Heart left ventricle (tissue), 16 donors: ENCODE data around the gene KIFAP3. TPM values are rescaled to one million over a fixed set of nuclear protein-coding genes. Genes with fewer than 3 reads are reported as not detected.

Source experiments
- ATAC-seq, 4 donors: fragments of 200-7000 bp; cut with Tn5 transposase; one replicate each; pipeline ENCODE4 v1.9.1; 2020 to 2022; ENCODE audit warnings: moderate library complexity in 4 of 4, mild to moderate bottlenecking in 3 of 4, moderate number of reproducible peaks in 1 of 4
- DNase-seq, 5 donors: peaks; one replicate each; pipeline ENCODE4 v3.0.0-alpha.2; 2020
- H3K27ac ChIP-seq, 12 donors: fragments of 200-600 bp; sonication (generic) in 4 of 12; one replicate each; pipeline versions ENCODE4 v1.5.0 to v1.8.0; 2016 to 2022; ENCODE audit warnings: mild to moderate bottlenecking in 2 of 12
- H3K27me3 ChIP-seq, 9 donors: fragments of 200-600 bp; sonication (generic) in 2 of 9; one replicate each; pipeline versions ENCODE4 v1.5.1 to v1.8.0; 2016 to 2022; ENCODE audit warnings: mild to moderate bottlenecking in 3 of 9
- H3K36me3 ChIP-seq, 9 donors: fragments of 200-600 bp; sonication (generic) in 2 of 9; one replicate each; pipeline versions ENCODE4 v1.5.0 to v1.8.0; 2018 to 2022; ENCODE audit warnings: mild to moderate bottlenecking in 2 of 9
- H3K4me1 ChIP-seq, 12 donors: fragments of 200-600 bp; sonication (generic) in 4 of 12; one replicate each; pipeline versions ENCODE4 v1.5.0 to v1.8.0; 2016 to 2022; ENCODE audit warnings: mild to moderate bottlenecking in 3 of 12
- H3K4me3 ChIP-seq, 12 donors: fragments of 200-600 bp; sonication (generic) in 4 of 12; one replicate each; pipeline versions ENCODE4 v1.5.0 to v1.8.0; 2017 to 2022; ENCODE audit warnings: mild to moderate bottlenecking in 9 of 12, moderate library complexity in 4 of 12
- H3K9me3 ChIP-seq, 12 donors: fragments of 200-600 bp; sonication (generic) in 4 of 12; one replicate each; pipeline versions ENCODE4 v1.5.0 to v1.8.0; 2016 to 2022; ENCODE audit warnings: mild to moderate bottlenecking in 1 of 12
- CTCF ChIP-seq, 12 donors: fragments of 200-600 bp; sonication (generic) in 4 of 12; IDR thresholded peaks; one replicate each; pipeline versions ENCODE4 v1.5.0 to v1.8.0; 2018 to 2022; ENCODE audit warnings: antibody characterized with exemption in 12 of 12, mild to moderate bottlenecking in 5 of 12
- POLR2A ChIP-seq, 2 donors: fragments of 450-650 bp; IDR thresholded peaks; one replicate each; pipeline ENCODE4 v1.6.1; 2017; ENCODE audit warnings: antibody characterized with exemption in 2 of 2, mild to moderate bottlenecking in 2 of 2, moderate library complexity in 2 of 2
- WGBS, 4 donors: extraction: QIAGEN DNeasy Blood & Tissue Kit in 2 of 4; methylation state at CpG; one replicate each; pipeline versions ENCODE4 v1.1.5 to v1.1.7; 2013 to 2018; 5-methylcytosine and 5-hydroxymethylcytosine counted together
- intact Hi-C, 10 donors: fragments of 100-400 bp; cut with DNase I; formaldehyde crosslinking; loops; one replicate each; pipeline versions ENCODE4 v1.11.1 to v1.14.2; 2022
- polyA plus RNA-seq, 2 donors: library from polyadenylated mRNA; stranded (reverse); fragments of 200-250 nt; gene quantifications; one replicate each; pipeline ENCODE4 v1.2.3, GENCODE V29; 2013
- total RNA-seq, 9 donors: library from RNA; depleted of rRNA in 2 of 9; stranded (reverse); fragments of >200 nt in 2 of 9; fragmentation: NEBNext Ultra II Directional in 3 of 9; extraction: Animal tissue kit (Norgen Biotek cat#: 25700) in 3 of 9; gene quantifications; one replicate each; pipeline versions ENCODE4 v1.1.0 to v1.2.4, GENCODE V29; 2016 to 2023
- donor health status: ischemic (EF 13 %, LVEDD 7.1; RV severe dilation, severe dysfunction).
- donor health status: healthy with polysubstance abuse.
- donor health status: DM: no; HTN: yes; CAD: no.
- donor health status: DM: no; HTN: no; CAD: no.
- donor health status: ischemic (EF 25% LVEDD 6.9; RV normal size, moderate dysfunction).
- donor health status: ischemic (EF 25% LVEDD 5.7; RV mildly dilated, moderate dysfunction).
- donor health status: healthy.
- donor health status: DM: yes; HTN: yes; CAD: no.
- donor health status: ischemic (EF 35%, LVEDD 5.7; RV mildly dilated, moderate dysfunction).
- donor health status: nonischemic (EF 11% LVEDD 7.7; RV severe dilation, severe dysfunction).
- donor health status: DM: yes; HTN: yes; CAD: no.
- donor health status: PGD.
- donor health status: ischemic (EF 29% LVEDD 5.4; RV normal size, mild dysfunction).
- donor health status: nonischemic (EF 23%, LVEDD 6.1; RV moderate dilation, normal function).

The KIFAP3 gene
- total and polyA plus RNA-seq, 11 donors, result 14.0 to 75.0 (median 53.5) TPM

- Histone ChIP-seq H3K9me3 (no peaks in the 10 kb centered on the region), H3K27ac (no peak overlapping the region), H3K27me3 (no peaks in the 10 kb centered on the region), H3K4me1 (peaks cover 0 to 16% (median 0%) of the 10 kb centered on the region in 12 donors), H3K36me3 (peaks cover 0 to 10% (median 0%) of the 10 kb centered on the region in 9 donors), H3K4me3 (no peak overlapping the region)
- DNase-seq (no peak), ATAC-seq (no peak)
- intact Hi-C loops, result loop anchor here in 2 of 10 donors (10.0 kb wide), 2 partner anchors 764 to 774 kb away; no protein-coding TSS in a partner anchor
- TF ChIP-seq POLR2A (IDR thresholded peaks at IDR 0.05) (no peak), CTCF (IDR thresholded peaks at IDR 0.05) (no peak)
- whole genome bisulfite sequencing, 4 donors, result 79 to 83% (median 80%) methylated on average over 2 of the region's 2 CpGs
Observed at GRCh38 chr1:170001266-170001665, 73.2 kb downstream of the KIFAP3 start.

GRCh38 chr1:169999761-170000160, 74.7 kb downstream of the KIFAP3 start:
- H3K27me3 ChIP-seq, result no peaks in the 10 kb centered on the region
- H3K4me1 ChIP-seq, result peaks cover 0 to 16% (median 0%) of the 10 kb centered on the region in 12 donors
- intact Hi-C loops, result loop anchor here in 3 of 10 donors (10.0 kb wide), 4 partner anchors 545 to 885 kb away; no protein-coding TSS in a partner anchor
- DNase-seq (no peak), ATAC-seq (no peak)
- no peaks in the 10 kb centered on the region for H3K9me3 ChIP-seq
- no peak overlapping the region for H3K4me3 ChIP-seq
- WGBS, 4 donors, result 74 to 80% (median 76%) methylated on average over 2 of the region's 2 CpGs
- peak overlapping the region in 4 of 12 donors; percentile 14 to 50 (median 38) for H3K27ac ChIP-seq
- peaks cover 0 to 13% (median 0%) of the 10 kb centered on the region in 9 donors for H3K36me3 ChIP-seq
- TF ChIP-seq CTCF (IDR thresholded peaks at IDR 0.05) (no peak), POLR2A (IDR thresholded peaks at IDR 0.05) (no peak)

GRCh38 chr1:169999331-169999741, 75.2 kb downstream of the KIFAP3 start:
- ATAC-seq, result peak in 1 of 4 donors; percentile 22
- Histone ChIP-seq H3K4me3 (no peak overlapping the region), H3K27me3 (no peaks in the 10 kb centered on the region), H3K4me1 (peaks cover 0 to 16% (median 0%) of the 10 kb centered on the region in 12 donors), H3K27ac (peak overlapping the region in 6 of 12 donors; percentile 12 to 50 (median 32)), H3K36me3 (peaks cover 0 to 13% (median 0%) of the 10 kb centered on the region in 9 donors), H3K9me3 (no peaks in the 10 kb centered on the region)
- TF ChIP-seq CTCF (IDR thresholded peaks at IDR 0.05) (no peak), POLR2A (IDR thresholded peaks at IDR 0.05) (no peak)
- peak in 2 of 5 donors; percentile 6 to 35 for DNase-seq
- WGBS, 4 donors, result 46 to 59% (median 49%) methylated on average over 4 of the region's 4 CpGs
- intact Hi-C loops, result loop anchor here in 1 of 10 donors (10.0 kb wide), 2 partner anchors 545 to 885 kb away; no protein-coding TSS in a partner anchor

DNA sequence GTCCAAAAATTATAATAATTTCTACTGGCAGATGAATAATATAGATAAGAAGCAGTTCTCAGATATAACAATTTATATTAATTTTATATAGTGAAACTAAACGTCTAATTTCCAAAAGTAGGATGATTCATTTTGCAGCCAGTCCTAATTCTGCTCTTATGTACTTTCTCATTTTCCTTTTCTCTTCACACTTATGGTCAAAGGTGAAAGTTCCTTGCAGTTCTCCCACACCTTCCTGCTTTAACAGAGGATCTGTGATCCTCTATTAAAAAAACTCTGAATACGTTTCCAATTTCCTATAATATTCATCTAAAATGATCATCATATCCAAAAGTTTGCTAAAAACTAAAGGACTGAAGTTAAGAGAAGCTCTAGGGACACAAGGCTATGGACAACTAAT, 78.5 kb downstream of the KIFAP3 start:
- WGBS, 4 donors, result 63 to 67% (median 65%) methylated on average over 2 of the region's 2 CpGs
- H3K27me3 ChIP-seq, result no peaks in the 10 kb centered on the region
- H3K4me3 ChIP-seq, result no peak overlapping the region
- intact Hi-C loops, result loop anchor here in 1 of 10 donors (10.0 kb wide), 2 partner anchors 549 to 889 kb away; no protein-coding TSS in a partner anchor
- no peaks in the 10 kb centered on the region for H3K9me3 ChIP-seq
- H3K27ac ChIP-seq, result no peak overlapping the region
- no peak for DNase-seq
- H3K4me1 ChIP-seq, result peaks cover 0 to 16% (median 0%) of the 10 kb centered on the region in 12 donors
- ATAC-seq, result no peak
- no peak for TF ChIP-seq CTCF (IDR thresholded peaks at IDR 0.05)
- TF ChIP-seq POLR2A (IDR thresholded peaks at IDR 0.05), result no peak
- H3K36me3 ChIP-seq, result peaks cover 0 to 19% (median 0%) of the 10 kb centered on the region in 9 donors
